Calu3 (cell line): ENCODE data around the gene S100A2. TPM values are rescaled to one million over a fixed set of nuclear protein-coding genes. Genes with fewer than 3 reads are reported as not detected.

Experiments used
- BruUV-seq: library from RNA; stranded (reverse); fragments of 400-500 nt; replicated peaks from 2 replicates; lab custom pipeline; 2021; lab: Mats Ljungman, UMichigan
- CTCF ChIA-PET: fragments of 300-600 bp; sonication (Branson Sonifier 250); formaldehyde crosslinking; loops from one replicate; lab custom pipeline; 2022; ENCODE audit warnings: antibody characterized with exemption; lab: Charles Lee
- DNase-seq: peaks from one replicate; pipeline ENCODE4 v3.0.0; 2022
- H3K27ac Mint-ChIP-seq: one replicate; pipeline ENCODE4 v1.8.0; 2022; ENCODE audit warnings: mixed read lengths; ENCODE audit not compliant: unreplicated experiment
- H3K27me3 Mint-ChIP-seq: one replicate; pipeline ENCODE4 v1.8.0; 2022; ENCODE audit warnings: mixed read lengths; ENCODE audit not compliant: unreplicated experiment
- H3K36me3 Mint-ChIP-seq: one replicate; pipeline ENCODE4 v1.8.0; 2022; ENCODE audit warnings: mild to moderate bottlenecking, moderate library complexity, mixed read lengths; ENCODE audit not compliant: insufficient read depth, unreplicated experiment
- H3K4me1 Mint-ChIP-seq: one replicate; pipeline ENCODE4 v1.8.0; 2022; ENCODE audit warnings: mild to moderate bottlenecking, low read depth, mixed read lengths; ENCODE audit not compliant: unreplicated experiment
- H3K4me3 Mint-ChIP-seq: one replicate; pipeline ENCODE4 v1.8.0; 2022; ENCODE audit warnings: mild to moderate bottlenecking, low read depth, moderate library complexity, mixed read lengths; ENCODE audit not compliant: unreplicated experiment
- H3K9me3 Mint-ChIP-seq: one replicate; pipeline ENCODE4 v1.8.0; 2022; ENCODE audit warnings: low read depth, mixed read lengths; ENCODE audit not compliant: unreplicated experiment
- CTCF ChIP-seq: fragments of 200-600 bp; IDR thresholded peaks from one replicate; pipeline ENCODE4 v1.8.0; 2022; ENCODE audit warnings: antibody characterized with exemption; ENCODE audit not compliant: unreplicated experiment
- intact Hi-C: fragments of 100-400 bp; cut with micrococcal nuclease; formaldehyde crosslinking; loops from one replicate; pipeline ENCODE4 v1.10.0; 2022; ENCODE audit not compliant: unreplicated experiment
- total RNA-seq: library from RNA; stranded (reverse); gene quantifications from 2 replicates; pipeline ENCODE4 v1.2.3, GENCODE V29; 2022

The S100A2 gene
- total RNA-seq, 1 experiment from 2014 or later = 11.1 TPM

GRCh38 chr1:153545067-153546055, 20.3 kb downstream of the S100A2 start, which contains the start of gene S100A4:
Gene S100A4, minus strand, starts transcription at chr1:153545806. Its CDS starts 1,012 bp downstream, at chr1:153544794.
- peaks cover 87% of the 10 kb centered on the region for H3K4me1 Mint-ChIP-seq
- no peaks in the 10 kb centered on the region for H3K9me3 Mint-ChIP-seq
- peak; percentile 98 for DNase-seq
- H3K4me3 Mint-ChIP-seq = peak within 1 kb of the TSS; percentile 68
- no peaks in the 10 kb centered on the region for H3K27me3 Mint-ChIP-seq
- TF ChIP-seq CTCF = no peak
- BruUV-seq = no TSS peak
- CTCF ChIA-PET = interaction anchor here (0.7 to 2.4 kb wide), 12 partner anchors 8 to 82 kb away, joined by 3 to 29 read pairs (median 6); partner anchors contain the start of genes S100A13, S100A2 and S100A6
- intact Hi-C loops = no loop called here
- H3K27ac Mint-ChIP-seq = peak within 1 kb of the TSS; percentile 94
- H3K36me3 Mint-ChIP-seq = peaks cover 20% of the 10 kb centered on the region

- Mint-ChIP-seq H3K4me3 (peak overlapping the region; percentile 68), H3K36me3 (peaks cover 25% of the 10 kb centered on the region), H3K9me3 (no peaks in the 10 kb centered on the region), H3K4me1 (peaks cover 87% of the 10 kb centered on the region), H3K27ac (peak overlapping the region; percentile 94), H3K27me3 (no peaks in the 10 kb centered on the region)
- CTCF ChIA-PET = interaction anchor here (0.7 to 2.4 kb wide), 12 partner anchors 9 to 83 kb away, joined by 3 to 29 read pairs (median 6); partner anchors contain the start of genes S100A13, S100A2 and S100A6
- no peak for DNase-seq
- intact Hi-C loops = no loop called here
- TF ChIP-seq CTCF = no peak
- BruUV-seq = TSS peak; percentile 89
Observed at GRCh38 chr1:153544453-153545066, 21.1 kb downstream of the S100A2 start.

- Mint-ChIP-seq H3K36me3 (peaks cover 22% of the 10 kb centered on the region), H3K4me1 (peaks cover 87% of the 10 kb centered on the region), H3K27ac (no peak overlapping the region), H3K9me3 (no peaks in the 10 kb centered on the region), H3K27me3 (no peaks in the 10 kb centered on the region), H3K4me3 (no peak overlapping the region)
- intact Hi-C loops = no loop called here
- CTCF ChIA-PET = interaction anchor here (1.7 to 2.2 kb wide), 3 partner anchors 9 to 24 kb away, joined by 8 to 29 read pairs (median 12); partner anchors contain the start of gene S100A6
- DNase-seq = no peak
- no TSS peak for BruUV-seq
- no peak for TF ChIP-seq CTCF
Observed at GRCh38 chr1:153543736-153544135, 21.9 kb downstream of the S100A2 start.

GRCh38 chr1:153542956-153543711, 22.5 kb downstream of the S100A2 start:
- Mint-ChIP-seq H3K27me3 (no peaks in the 10 kb centered on the region), H3K4me3 (no peak overlapping the region), H3K36me3 (peaks cover 28% of the 10 kb centered on the region), H3K9me3 (no peaks in the 10 kb centered on the region), H3K4me1 (peaks cover 87% of the 10 kb centered on the region), H3K27ac (no peak overlapping the region)
- no peak for TF ChIP-seq CTCF
- CTCF ChIA-PET = no interaction called here
- intact Hi-C loops = no loop called here
- BruUV-seq = no TSS peak
- DNase-seq = no peak
